ENCODE measurements around the gene SERINC1. TPM values are rescaled to one million over a fixed set of nuclear protein-coding genes. Genes with fewer than 3 reads are reported as not detected.

Gene SERINC1
- total RNA-seq, 1 donor from 2014 or later: 198 TPM

DNA sequence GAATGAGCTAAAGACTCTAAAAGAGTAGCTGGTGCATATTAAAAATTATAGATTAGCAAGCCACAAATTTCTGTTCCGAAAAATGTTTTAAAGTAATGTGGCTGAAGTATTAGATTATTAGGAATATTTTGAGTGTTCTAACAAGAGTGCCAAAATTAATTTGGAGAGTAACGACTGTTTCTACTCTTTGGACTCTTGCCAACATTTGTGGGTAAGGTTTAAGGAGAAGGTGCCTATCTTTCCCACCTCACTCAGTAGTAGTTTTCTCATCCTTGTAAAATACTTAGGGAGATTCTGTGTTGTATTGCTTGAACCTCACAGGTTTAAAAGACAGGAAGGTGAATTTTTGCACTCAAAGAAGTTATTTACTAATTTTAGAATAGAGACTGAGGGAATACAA, 67.2 kb downstream of the SERINC1 start:
- no peak for TF ChIP-seq CTCF (IDR thresholded peaks at IDR 0.05)
- Mint-ChIP-seq H3K4me1 (ENCODE audit: low read depth) (peaks cover 36% of the 10 kb centered on the region), H3K27ac (ENCODE audit: unreplicated experiment) (no peak overlapping the region), H3K36me3 (ENCODE audit: low read depth) (no peaks in the 10 kb centered on the region), H3K27me3 (ENCODE audit: low read depth) (no peaks in the 10 kb centered on the region), H3K9me3 (ENCODE audit: low read depth) (no peaks in the 10 kb centered on the region), H3K4me3 (ENCODE audit: unreplicated experiment) (no peak overlapping the region)
- DNase-seq (ENCODE audit: low spot score): no peak

- Mint-ChIP-seq H3K27ac (ENCODE audit: unreplicated experiment) (peak overlapping the region; percentile 53), H3K36me3 (ENCODE audit: low read depth) (no peaks in the 10 kb centered on the region), H3K27me3 (ENCODE audit: low read depth) (no peaks in the 10 kb centered on the region), H3K4me3 (ENCODE audit: unreplicated experiment) (peak overlapping the region; percentile 91), H3K4me1 (ENCODE audit: low read depth) (peaks cover 30% of the 10 kb centered on the region), H3K9me3 (ENCODE audit: low read depth) (no peaks in the 10 kb centered on the region)
- no peak for DNase-seq (ENCODE audit: low spot score)
- no peak for TF ChIP-seq CTCF (IDR thresholded peaks at IDR 0.05)
These were observed 70.5 kb downstream of the SERINC1 start for GRCh38 chr6:122401104-122401503.

DNA sequence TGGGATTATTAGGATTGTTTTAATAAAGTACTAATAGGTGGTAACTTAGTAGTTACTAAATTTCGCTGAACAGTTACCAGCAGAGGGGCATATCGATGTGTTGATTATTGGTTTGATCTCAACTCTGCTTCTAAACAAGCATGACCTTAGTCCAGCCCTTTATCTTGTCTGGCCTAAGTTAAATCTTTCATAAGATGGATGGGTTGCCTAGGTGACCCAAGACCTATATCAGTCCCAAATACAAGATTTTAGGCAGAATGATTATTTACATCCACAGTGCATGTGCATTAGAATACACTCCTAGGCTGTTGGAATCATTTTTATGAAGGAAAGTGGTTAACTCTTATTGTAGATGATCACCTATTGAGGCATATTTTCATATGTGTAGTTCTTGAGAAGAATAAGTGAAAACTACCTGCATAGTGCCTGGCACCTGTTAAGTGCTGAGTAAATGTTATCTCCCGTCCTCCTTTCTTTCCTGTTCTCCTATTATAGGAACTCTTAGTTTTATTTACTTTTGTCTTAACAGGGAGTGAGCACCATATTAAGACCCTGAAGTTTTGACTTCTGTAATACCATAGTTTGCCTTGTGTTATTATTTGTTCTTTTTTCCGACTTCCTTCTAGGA, 71.0 kb downstream of the SERINC1 start:
- Mint-ChIP-seq H3K4me3 (ENCODE audit: unreplicated experiment) (peak overlapping the region; percentile 91), H3K4me1 (ENCODE audit: low read depth) (peaks cover 28% of the 10 kb centered on the region), H3K9me3 (ENCODE audit: low read depth) (no peaks in the 10 kb centered on the region), H3K27ac (ENCODE audit: unreplicated experiment) (peak overlapping the region; percentile 90), H3K36me3 (ENCODE audit: low read depth) (no peaks in the 10 kb centered on the region), H3K27me3 (ENCODE audit: low read depth) (no peaks in the 10 kb centered on the region)
- no peak for TF ChIP-seq CTCF (IDR thresholded peaks at IDR 0.05)
- DNase-seq (ENCODE audit: low spot score): no peak

- no peaks in the 10 kb centered on the region for H3K36me3 Mint-ChIP-seq (ENCODE audit: low read depth)
- no peak for TF ChIP-seq CTCF (IDR thresholded peaks at IDR 0.05)
- no peaks in the 10 kb centered on the region for H3K27me3 Mint-ChIP-seq (ENCODE audit: low read depth)
- DNase-seq (ENCODE audit: low spot score): no peak
- H3K27ac Mint-ChIP-seq (ENCODE audit: unreplicated experiment): peak overlapping the region; percentile 90
- H3K4me3 Mint-ChIP-seq (ENCODE audit: unreplicated experiment): peak overlapping the region; percentile 91
- peaks cover 28% of the 10 kb centered on the region for H3K4me1 Mint-ChIP-seq (ENCODE audit: low read depth)
- H3K9me3 Mint-ChIP-seq (ENCODE audit: low read depth): no peaks in the 10 kb centered on the region
These were observed 71.5 kb downstream of the SERINC1 start for GRCh38 chr6:122400121-122400450.

DNA sequence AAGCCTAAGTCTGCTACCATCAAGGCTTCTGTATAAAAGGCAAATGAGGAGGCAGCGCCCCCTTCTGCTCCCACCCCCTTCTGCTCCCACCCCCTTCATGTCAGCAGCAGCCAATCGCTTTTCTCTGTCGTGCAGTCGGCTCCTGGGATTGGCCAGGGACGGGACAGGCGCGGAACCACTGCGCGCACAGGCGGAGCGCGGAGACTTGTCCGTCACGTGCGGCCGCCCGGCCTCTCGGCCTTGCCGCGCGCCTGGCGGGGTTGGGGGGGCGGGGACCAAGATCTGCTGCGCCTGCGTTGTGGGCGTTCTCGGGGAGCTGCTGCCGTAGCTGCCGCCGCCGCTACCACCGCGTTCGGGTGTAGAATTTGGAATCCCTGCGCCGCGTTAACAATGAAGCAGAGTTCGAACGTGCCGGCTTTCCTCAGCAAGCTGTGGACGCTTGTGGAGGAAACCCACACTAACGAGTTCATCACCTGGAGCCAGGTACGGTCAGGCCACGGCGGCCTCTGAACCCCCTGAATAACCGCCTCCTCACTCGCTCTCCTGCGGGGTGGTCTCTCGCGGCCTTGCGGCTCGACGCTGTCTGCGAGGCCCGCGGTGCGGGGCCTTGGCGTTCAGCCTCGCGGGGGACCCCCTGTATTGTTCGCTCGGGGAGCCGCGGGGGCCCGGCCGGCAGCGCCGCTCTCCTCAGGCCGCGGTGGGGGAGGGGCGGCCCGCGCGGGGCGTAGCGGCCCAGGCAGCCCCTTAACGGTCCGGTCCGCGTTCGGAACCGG, 72.1 kb downstream of the SERINC1 start, which contains the start of gene HSF2:
HSF2 (plus strand) TSS at position 305 of the 773 bp plus-strand sequence; CDS start at position 391, 86 bp downstream.
- Mint-ChIP-seq H3K4me1 (ENCODE audit: low read depth) (peaks cover 28% of the 10 kb centered on the region), H3K27me3 (ENCODE audit: low read depth) (no peaks in the 10 kb centered on the region), H3K27ac (ENCODE audit: unreplicated experiment) (peak within 1 kb of the TSS; percentile 93), H3K9me3 (ENCODE audit: low read depth) (no peaks in the 10 kb centered on the region), H3K36me3 (ENCODE audit: low read depth) (no peaks in the 10 kb centered on the region), H3K4me3 (ENCODE audit: unreplicated experiment) (peak within 1 kb of the TSS; percentile 91)
- TF ChIP-seq CTCF (IDR thresholded peaks at IDR 0.05): peak; percentile 72
- peak; percentile 98 for DNase-seq (ENCODE audit: low spot score)
